OCI-LY7 (cell line): ENCODE data around the gene RPSA.

ENCODE experiments used
- CTCF ChIP-seq: fragments of 200-600 bp; sonication (generic); conservative IDR thresholded peaks from 2 replicates; pipeline ENCODE4 v1.5.1; 2014; ENCODE audit warnings: mild to moderate bottlenecking, antibody characterized with exemption, low read length, moderate library complexity, mixed read lengths
- EZH2phosphoT487 ChIP-seq: fragments of 200-600 bp; sonication (generic); IDR thresholded peaks from 2 replicates; pipeline ENCODE4 v1.6.1; 2018; ENCODE audit warnings: low read depth, borderline replicate concordance, mild to moderate bottlenecking, mixed run types, antibody characterized with exemption, low read length, moderate library complexity, mixed read lengths

- TF ChIP-seq CTCF (no peak), EZH2phosphoT487 (no peak)
Observed at GRCh38 chr3:39448506-39449233, 42.1 kb downstream of the RPSA start.
